Activated CD8-positive, alpha-beta T cell treated with anti-CD3 and anti-CD28 coated beads for 36 hours (primary cell): ENCODE results near the gene PIK3R2. TPM values are rescaled to one million over a fixed set of nuclear protein-coding genes. Genes with fewer than 3 reads are reported as not detected.

ENCODE experiments used
- ATAC-seq: fragments of 200-7000 bp; cut with Tn5 transposase; one replicate; pipeline ENCODE4 v1.10.0; 2021; ENCODE audit warnings: mild to moderate bottlenecking, moderate library complexity
- CTCF ChIA-PET: fragments of 350-600 bp; sonication (Branson Sonifier 250); formaldehyde crosslinking; loops from one replicate; lab custom pipeline; 2021; ENCODE audit warnings: antibody characterized with exemption; lab: Charles Lee
- POLR2A ChIA-PET: fragments of 350-600 bp; sonication (Branson Sonifier 250); formaldehyde crosslinking; loops from one replicate; lab custom pipeline; 2021; ENCODE audit warnings: antibody characterized with exemption; lab: Charles Lee
- DNase-seq: peaks from one replicate; pipeline ENCODE4 v3.0.0-alpha.2; 2020
- H3K27ac Mint-ChIP-seq: one replicate; pipeline ENCODE4 v1.8.0; 2021; ENCODE audit warnings: mild to moderate bottlenecking, mixed read lengths
- H3K27me3 Mint-ChIP-seq: one replicate; pipeline ENCODE4 v1.8.0; 2021; ENCODE audit warnings: mixed read lengths
- H3K36me3 Mint-ChIP-seq: one replicate; pipeline ENCODE4 v1.8.0; 2021; ENCODE audit warnings: low read depth, mixed read lengths
- H3K4me1 Mint-ChIP-seq: one replicate; pipeline ENCODE4 v1.8.0; 2021; ENCODE audit warnings: low read depth, mixed read lengths
- H3K4me3 Mint-ChIP-seq: one replicate; pipeline ENCODE4 v1.8.0; 2021; ENCODE audit warnings: mild to moderate bottlenecking, moderate library complexity, mixed read lengths
- H3K9me3 Mint-ChIP-seq: one replicate; pipeline ENCODE4 v1.8.0; 2021; ENCODE audit warnings: mixed read lengths
- CTCF ChIP-seq: fragments of 200-600 bp; IDR thresholded peaks from one replicate; pipeline ENCODE4 v1.8.0; 2022; ENCODE audit warnings: antibody characterized with exemption, mild to moderate bottlenecking
- intact Hi-C: fragments of 100-400 bp; cut with micrococcal nuclease; formaldehyde crosslinking; loops from one replicate; pipeline ENCODE4 v1.10.0; 2022
- total RNA-seq, 2 experiments: library from RNA; stranded (reverse); gene quantifications; one replicate each; pipeline ENCODE4 v1.2.3, GENCODE V29; 2021

PIK3R2 gene
- total RNA-seq, 2 experiments from 2014 or later = 15.0 to 15.8 TPM

GRCh38 chr19:18202778-18203407, 49.9 kb downstream of the PIK3R2 start:
- POLR2A ChIA-PET = interaction anchor here (1.0 to 3.3 kb wide), 6 partner anchors 10 to 77 kb away, joined by 3 to 25 read pairs (median 4); partner anchors contain the start of genes JUND and MPV17L2
- peaks cover 21% of the 10 kb centered on the region for H3K4me1 Mint-ChIP-seq
- ATAC-seq (no peak), DNase-seq (peak; percentile 45)
- intact Hi-C loops = no loop called here
- peaks cover 21% of the 10 kb centered on the region for H3K36me3 Mint-ChIP-seq
- peaks cover 1% of the 10 kb centered on the region for H3K27me3 Mint-ChIP-seq
- H3K27ac Mint-ChIP-seq = peak overlapping the region; percentile 84
- CTCF ChIA-PET = interaction anchor here (1.2 to 11.3 kb wide), 5 partner anchors 10 to 208 kb away, joined by 3 to 185 read pairs (median 6); partner anchors contain the start of gene MPV17L2
- H3K9me3 Mint-ChIP-seq = no peaks in the 10 kb centered on the region
- TF ChIP-seq CTCF = peak; percentile 32
- H3K4me3 Mint-ChIP-seq = peak overlapping the region; percentile 98

GRCh38 chr19:18203408-18203862, 50.5 kb downstream of the PIK3R2 start:
- H3K9me3 Mint-ChIP-seq = no peaks in the 10 kb centered on the region
- peak overlapping the region; percentile 98 for H3K4me3 Mint-ChIP-seq
- intact Hi-C loops = no loop called here
- no peak for TF ChIP-seq CTCF
- ChIA-PET CTCF (interaction anchor here (1.0 to 11.3 kb wide), 8 partner anchors 9 to 208 kb away, joined by 3 to 185 read pairs (median 4); partner anchors contain the start of gene MPV17L2), POLR2A (interaction anchor here (1.0 to 3.3 kb wide), 6 partner anchors 10 to 77 kb away, joined by 3 to 25 read pairs (median 4); partner anchors contain the start of genes JUND and MPV17L2)
- H3K27me3 Mint-ChIP-seq = peaks cover 2% of the 10 kb centered on the region
- DNase-seq = no peak
- peak overlapping the region; percentile 84 for H3K27ac Mint-ChIP-seq
- peaks cover 17% of the 10 kb centered on the region for H3K36me3 Mint-ChIP-seq
- peaks cover 21% of the 10 kb centered on the region for H3K4me1 Mint-ChIP-seq
- ATAC-seq = no peak

- POLR2A ChIA-PET = interaction anchor here (0.5 to 3.3 kb wide), 9 partner anchors 11 to 802 kb away, joined by 3 to 25 read pairs (median 3); partner anchors contain the start of genes JUND and MPV17L2
- no peaks in the 10 kb centered on the region for H3K9me3 Mint-ChIP-seq
- peaks cover 13% of the 10 kb centered on the region for H3K36me3 Mint-ChIP-seq
- peaks cover 6% of the 10 kb centered on the region for H3K27me3 Mint-ChIP-seq
- ATAC-seq = peak; percentile 93
- DNase-seq = peak; percentile 100
- intact Hi-C loops = loop anchor here (2.0 kb wide), 1 partner anchor 125 kb away; no protein-coding TSS in a partner anchor
- no peak for TF ChIP-seq CTCF
- H3K27ac Mint-ChIP-seq = peak within 1 kb of the TSS; percentile 89
- H3K4me3 Mint-ChIP-seq = peak within 1 kb of the TSS; percentile 98
- CTCF ChIA-PET = interaction anchor here (1.0 to 11.3 kb wide), 11 partner anchors 9 to 207 kb away, joined by 3 to 185 read pairs (median 6); partner anchors contain the start of gene MPV17L2
- H3K4me1 Mint-ChIP-seq = peaks cover 21% of the 10 kb centered on the region
Measured at GRCh38 chr19:18203863-18204393, 51.0 kb downstream of the PIK3R2 start, which contains the start of gene RAB3A. RAB3A (minus strand) TSS chr19:18204042; CDS start chr19:18202740, 1,302 bp downstream.

GRCh38 chr19:18204394-18205199, 51.6 kb downstream of the PIK3R2 start:
- H3K4me1 Mint-ChIP-seq = peaks cover 21% of the 10 kb centered on the region
- H3K27ac Mint-ChIP-seq = peak overlapping the region; percentile 89
- ChIA-PET CTCF (interaction anchor here (1.0 to 11.3 kb wide), 16 partner anchors 10 to 207 kb away, joined by 3 to 185 read pairs (median 4); partner anchors contain the start of gene MPV17L2), POLR2A (interaction anchor here (0.6 to 3.3 kb wide), 8 partner anchors 11 to 803 kb away, joined by 3 to 25 read pairs (median 3); partner anchors contain the start of genes JUND and MPV17L2)
- peaks cover 6% of the 10 kb centered on the region for H3K27me3 Mint-ChIP-seq
- intact Hi-C loops = loop anchor here (2.0 kb wide), 1 partner anchor 124 kb away; no protein-coding TSS in a partner anchor
- no peak for TF ChIP-seq CTCF
- peaks cover 13% of the 10 kb centered on the region for H3K36me3 Mint-ChIP-seq
- H3K9me3 Mint-ChIP-seq = no peaks in the 10 kb centered on the region
- DNase-seq (peak; percentile 70), ATAC-seq (peak; percentile 5)
- peak overlapping the region; percentile 77 for H3K4me3 Mint-ChIP-seq
